HG03103 (cell line): ENCODE measurements around the gene CFAP20.

Experiments used
- ATAC-seq: cut with Tn5 transposase; IDR thresholded peaks from one replicate; pipeline ENCODE4 v1.9.1; 2021; ENCODE audit warnings: low read depth; ENCODE audit not compliant: unreplicated experiment

CFAP20 gene

GRCh38 chr16:58129097-58129936, at the start of gene CFAP20:
Gene CFAP20, minus strand, starts transcription at chr16:58129381. Its CDS starts 266 bp downstream, at chr16:58129115.
- peak; percentile 78 for ATAC-seq

- ATAC-seq, result no peak
Observed at GRCh38 chr16:58177353-58177710, 48.2 kb upstream of the CFAP20 start.

- no peak for ATAC-seq
Observed at GRCh38 chr16:58176608-58177352, 47.6 kb upstream of the CFAP20 start.

- ATAC-seq, result no peak
Observed at GRCh38 chr16:58170223-58170622, 41.0 kb upstream of the CFAP20 start.

- no peak for ATAC-seq
Observed at GRCh38 chr16:58160855-58161254, 31.7 kb upstream of the CFAP20 start.

- ATAC-seq, result no peak
Observed at GRCh38 chr16:58158725-58159124, 29.5 kb upstream of the CFAP20 start.

GRCh38 chr16:58157951-58158540, 28.9 kb upstream of the CFAP20 start:
- no peak for ATAC-seq

GRCh38 chr16:58157239-58157638, 28.1 kb upstream of the CFAP20 start:
- no peak for ATAC-seq

- no peak for ATAC-seq
Observed at GRCh38 chr16:58155839-58156238, 26.7 kb upstream of the CFAP20 start.

GRCh38 chr16:58154345-58154744, 25.2 kb upstream of the CFAP20 start:
- no peak for ATAC-seq

GRCh38 chr16:58152246-58152868, 23.2 kb upstream of the CFAP20 start:
- no peak for ATAC-seq

- ATAC-seq, result no peak
Observed at GRCh38 chr16:58148526-58148925, 19.3 kb upstream of the CFAP20 start.

- ATAC-seq, result no peak
Observed at GRCh38 chr16:58148099-58148498, 18.9 kb upstream of the CFAP20 start.

GRCh38 chr16:58138852-58139251, 9.7 kb upstream of the CFAP20 start:
- ATAC-seq, result no peak

GRCh38 chr16:58137581-58137980, 8.4 kb upstream of the CFAP20 start:
- no peak for ATAC-seq

- ATAC-seq, result peak; percentile 3
Observed at GRCh38 chr16:58128711-58129096, 477 bp downstream of the CFAP20 start.

GRCh38 chr16:58128181-58128631, 975 bp downstream of the CFAP20 start:
- no peak for ATAC-seq

GRCh38 chr16:58127634-58128033, 1.5 kb downstream of the CFAP20 start:
- ATAC-seq, result no peak

- ATAC-seq, result no peak
Observed at GRCh38 chr16:58127033-58127556, 2.1 kb downstream of the CFAP20 start.

- no peak for ATAC-seq
Observed at GRCh38 chr16:58126451-58126961, 2.7 kb downstream of the CFAP20 start.
